Body of pancreas (tissue), 4 donors: Measurements from ENCODE around the gene AUNIP. TPM values are rescaled to one million over a fixed set of nuclear protein-coding genes. Genes with fewer than 3 reads are reported as not detected.
A peak's percentile ranks its signal among the peaks of the same experiment; 100 is the strongest.

Experiments
- ATAC-seq: fragments of 150-250 bp; one replicate; pipeline ENCODE4 v1.9.1; 2016
- DNase-seq, 4 donors: peaks; one replicate each; pipeline ENCODE4 v3.0.0-alpha.2; 2019
- H3K27ac ChIP-seq, 4 donors: fragments of 200-600 bp; sonication (generic); 1 replicate in 3 of 4; 2 replicates in 1 of 4; pipeline versions ENCODE4 v1.5.1 to v1.6.1; 2016 to 2019; ENCODE audit warnings: mild to moderate bottlenecking in 1 of 4, mixed read lengths in 1 of 4, moderate library complexity in 1 of 4
- H3K27me3 ChIP-seq, 2 donors: fragments of 200-600 bp; sonication (generic); one replicate each; pipeline ENCODE4 v1.6.0; 2016; ENCODE audit warnings: mild to moderate bottlenecking in 1 of 2
- H3K36me3 ChIP-seq, 2 donors: fragments of 200-600 bp; sonication (generic); replicated peaks in 1 of 2; 2 replicates each; pipeline ENCODE4 v1.5.1; 2016; ENCODE audit warnings: low read depth in 2 of 2; ENCODE audit not compliant: insufficient read depth in 1 of 2
- H3K4me1 ChIP-seq: fragments of 200-600 bp; sonication (generic); one replicate; pipeline ENCODE4 v1.6.0; 2016
- H3K4me3 ChIP-seq, 2 donors: fragments of 200-600 bp; sonication (generic); 1 replicate in 1 of 2; 2 replicates in 1 of 2; pipeline ENCODE4 v1.5.1; 2016 to 2019
- H3K9me3 ChIP-seq, 3 donors: fragments of 200-600 bp; sonication (generic); 1 replicate in 2 of 3; 2 replicates in 1 of 3; pipeline ENCODE4 v1.5.1; 2016
- CTCF ChIP-seq, 7 experiments: fragments of 450-650 bp in 4 of 7; fragments of 200-600 bp in 3 of 7; sonication (generic) in 3 of 7; IDR thresholded peaks; one replicate each; pipeline ENCODE4 v1.5.1; 2016 to 2019; ENCODE audit warnings: antibody characterized with exemption in 7 of 7
- POLR2A ChIP-seq, 3 donors: fragments of 450-650 bp; IDR thresholded peaks; one replicate each; pipeline ENCODE4 v1.6.1; 2016; ENCODE audit warnings: antibody characterized with exemption in 3 of 3, mild to moderate bottlenecking in 2 of 3
- WGBS, 2 donors: methylation state at CpG; one replicate each; pipeline ENCODE4 v1.1.5; 2017; 5-methylcytosine and 5-hydroxymethylcytosine counted together
- intact Hi-C: fragments of 100-400 bp; cut with DNase I; formaldehyde crosslinking; loops from one replicate; pipeline ENCODE4 v1.15.1; 2023
- total RNA-seq, 2 donors: library from RNA; depleted of rRNA; stranded (reverse); fragments of >200 nt; gene quantifications; one replicate each; pipeline ENCODE4 v1.1.0, GENCODE V29; 2016

Gene AUNIP
- total RNA-seq, 2 donors from 2014 or later: not detected

DNA sequence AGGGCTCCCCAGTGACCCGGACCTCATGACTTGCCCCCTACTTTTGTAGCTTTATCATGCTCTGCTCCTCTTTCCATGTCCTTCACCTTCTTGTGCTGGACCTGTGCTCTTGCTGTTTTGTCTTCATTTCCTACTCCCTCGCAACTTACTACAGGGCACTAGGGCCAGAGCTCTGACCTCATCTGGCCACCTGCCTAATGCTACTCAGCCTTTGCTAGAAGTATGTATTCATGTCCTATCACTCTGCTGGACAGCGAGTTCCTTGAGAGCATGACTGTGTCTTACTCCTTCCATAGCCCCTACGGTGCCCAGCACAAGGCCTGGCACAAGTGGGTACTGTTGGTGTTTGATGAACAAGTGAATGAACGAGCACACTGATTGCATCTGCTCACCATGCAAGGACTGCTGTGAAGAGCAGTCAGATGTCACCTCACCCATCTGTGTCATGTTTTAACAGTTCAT lies 37.6 kb downstream of the AUNIP start:
- intact Hi-C loops: no loop called here
- H3K9me3 ChIP-seq: no peaks in the 10 kb centered on the region
- TF ChIP-seq CTCF (IDR thresholded peaks at IDR 0.05) (no peak), POLR2A (IDR thresholded peaks at IDR 0.05) (peak in 2 of 3 donors; percentile 37 to 45)
- peaks cover 0 to 1% of the 10 kb centered on the region in 2 donors for H3K36me3 ChIP-seq
- peaks cover 43% of the 10 kb centered on the region for H3K4me1 ChIP-seq
- H3K27me3 ChIP-seq: no peaks in the 10 kb centered on the region
- 29 to 37% methylated on average over 5 of the region's 5 CpGs for WGBS, 2 donors
- peak; percentile 74 to 85 (median 76) for DNase-seq
- H3K27ac ChIP-seq: peak overlapping the region; percentile 32 to 98 (median 92)
- no peak overlapping the region for H3K4me3 ChIP-seq
- ATAC-seq: peak; percentile 21

DNA sequence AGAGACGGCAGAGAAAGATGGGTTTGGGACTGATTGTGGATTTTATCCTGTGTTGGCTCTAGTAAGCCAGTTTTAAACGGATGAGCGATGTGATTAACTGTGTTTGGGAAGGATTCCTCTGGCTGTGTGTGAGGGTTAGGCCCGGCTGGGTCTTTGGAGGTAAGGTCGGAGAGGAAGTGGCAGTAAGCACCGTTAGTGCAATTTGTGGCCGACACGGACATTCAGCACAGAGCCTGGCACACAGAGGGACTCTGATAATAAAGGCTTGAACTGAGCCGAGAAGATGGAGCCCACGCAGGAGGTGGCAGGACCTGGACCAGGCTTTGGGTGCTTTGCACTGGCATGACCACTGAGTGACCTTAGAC lies 38.2 kb downstream of the AUNIP start:
- no peak for DNase-seq

GRCh38 chr1:25820247-25821111 lies 38.8 kb downstream of the AUNIP start:
- H3K4me1 ChIP-seq: peaks cover 43% of the 10 kb centered on the region
- peaks cover 0 to 1% of the 10 kb centered on the region in 2 donors for H3K36me3 ChIP-seq
- ATAC-seq: peak; percentile 45
- H3K27me3 ChIP-seq: no peaks in the 10 kb centered on the region
- WGBS, 2 donors: 1 to 3% methylated on average over 19 to 67 of the region's 67 CpGs
- peak in 1 of 3 donors; percentile 50 for TF ChIP-seq POLR2A (IDR thresholded peaks at IDR 0.05)
- TF ChIP-seq CTCF (IDR thresholded peaks at IDR 0.05): no peak
- peak; percentile 55 to 69 (median 66) for DNase-seq
- H3K4me3 ChIP-seq: peak overlapping the region; percentile 83 to 89
- H3K9me3 ChIP-seq: no peaks in the 10 kb centered on the region
- intact Hi-C loops: no loop called here
- H3K27ac ChIP-seq: peak overlapping the region; percentile 91 to 98 (median 93)

More for the DNA sequence above, 38.2 kb downstream of the AUNIP start:
- no peaks in the 10 kb centered on the region for H3K9me3 ChIP-seq
- peaks cover 43% of the 10 kb centered on the region for H3K4me1 ChIP-seq
- no peak for ATAC-seq
- intact Hi-C loops: no loop called here
- H3K27me3 ChIP-seq: no peaks in the 10 kb centered on the region
- H3K27ac ChIP-seq: peak overlapping the region; percentile 91 to 98 (median 93)
- TF ChIP-seq CTCF (IDR thresholded peaks at IDR 0.05): no peak
- no peak for TF ChIP-seq POLR2A (IDR thresholded peaks at IDR 0.05)
- 16 to 23% methylated on average over 10 of the region's 10 CpGs for WGBS, 2 donors
- no peaks in the 10 kb centered on the region for H3K36me3 ChIP-seq
- no peak overlapping the region for H3K4me3 ChIP-seq

GRCh38 chr1:25819491-25820246 lies 39.6 kb downstream of the AUNIP start, which contains the start of gene MTFR1L:
MTFR1L (plus strand) TSS chr1:25819954; CDS start chr1:25823105, 3,151 bp downstream.
- Histone ChIP-seq H3K9me3 (no peaks in the 10 kb centered on the region), H3K27ac (peak within 1 kb of the TSS; percentile 91 to 98 (median 93)), H3K27me3 (no peaks in the 10 kb centered on the region), H3K36me3 (peaks cover 0 to 3% of the 10 kb centered on the region in 2 donors), H3K4me3 (peak within 1 kb of the TSS; percentile 83 to 89), H3K4me1 (peaks cover 43% of the 10 kb centered on the region)
- ATAC-seq (peak; percentile 91), DNase-seq (peak; percentile 93 to 95 (median 94))
- intact Hi-C loops: no loop called here
- WGBS, 2 donors: 0 to 1% methylated on average over 9 to 63 of the region's 64 CpGs
- TF ChIP-seq POLR2A (IDR thresholded peaks at IDR 0.05): peak; percentile 95 to 96 (median 95)
- no peak for TF ChIP-seq CTCF (IDR thresholded peaks at IDR 0.05)
